Uterus (tissue), 2 donors: ENCODE measurements around the gene ANKS6.

Source experiments
- POLR2A ChIP-seq, 2 donors: fragments of 450-650 bp; IDR thresholded peaks; one replicate each; pipeline ENCODE4 v1.6.1; 2016; ENCODE audit warnings: antibody characterized with exemption in 2 of 2, mild to moderate bottlenecking in 1 of 2, moderate library complexity in 1 of 2
- TF ChIP-seq, protein P1 (sequence below), 4 experiments: fragments of 200-600 bp in 2 of 4; fragments of 450-650 bp in 2 of 4; sonication (generic) in 2 of 4; IDR thresholded peaks; one replicate each; pipeline ENCODE4 v1.5.1; 2016 to 2019; ENCODE audit warnings: antibody characterized with exemption in 4 of 4, mild to moderate bottlenecking in 2 of 4, moderate library complexity in 1 of 4

DNA sequence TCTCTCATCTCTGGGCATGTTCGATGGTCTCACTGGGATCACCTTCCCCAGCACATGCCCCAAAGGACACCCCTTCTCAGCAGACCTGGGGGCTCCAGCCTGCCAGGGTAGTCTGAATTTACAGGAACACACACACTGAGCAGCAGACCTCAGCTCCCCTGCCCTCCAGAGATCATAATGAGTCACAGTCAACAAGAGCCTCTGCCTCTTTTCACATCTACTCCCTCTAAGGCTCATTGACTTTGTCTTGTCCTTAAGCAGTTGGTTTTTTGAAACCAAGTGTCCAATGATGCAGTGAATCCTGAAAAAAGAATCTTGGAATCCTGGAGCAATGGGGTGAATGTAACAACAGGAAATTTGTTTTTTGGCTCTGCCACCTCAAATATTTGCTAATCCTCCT, 108.4 kb downstream of the ANKS6 start:
- no peak for TF ChIP-seq POLR2A (IDR thresholded peaks at IDR 0.05)
- TF ChIP-seq, protein P1, sequence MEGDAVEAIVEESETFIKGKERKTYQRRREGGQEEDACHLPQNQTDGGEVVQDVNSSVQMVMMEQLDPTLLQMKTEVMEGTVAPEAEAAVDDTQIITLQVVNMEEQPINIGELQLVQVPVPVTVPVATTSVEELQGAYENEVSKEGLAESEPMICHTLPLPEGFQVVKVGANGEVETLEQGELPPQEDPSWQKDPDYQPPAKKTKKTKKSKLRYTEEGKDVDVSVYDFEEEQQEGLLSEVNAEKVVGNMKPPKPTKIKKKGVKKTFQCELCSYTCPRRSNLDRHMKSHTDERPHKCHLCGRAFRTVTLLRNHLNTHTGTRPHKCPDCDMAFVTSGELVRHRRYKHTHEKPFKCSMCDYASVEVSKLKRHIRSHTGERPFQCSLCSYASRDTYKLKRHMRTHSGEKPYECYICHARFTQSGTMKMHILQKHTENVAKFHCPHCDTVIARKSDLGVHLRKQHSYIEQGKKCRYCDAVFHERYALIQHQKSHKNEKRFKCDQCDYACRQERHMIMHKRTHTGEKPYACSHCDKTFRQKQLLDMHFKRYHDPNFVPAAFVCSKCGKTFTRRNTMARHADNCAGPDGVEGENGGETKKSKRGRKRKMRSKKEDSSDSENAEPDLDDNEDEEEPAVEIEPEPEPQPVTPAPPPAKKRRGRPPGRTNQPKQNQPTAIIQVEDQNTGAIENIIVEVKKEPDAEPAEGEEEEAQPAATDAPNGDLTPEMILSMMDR (IDR thresholded peaks at IDR 0.05) = no peak
